Right lobe of liver (tissue), 4 donors: ENCODE measurements around the gene MAP1B.

ENCODE experiments used
- POLR2A ChIP-seq: fragments of 450-650 bp; IDR thresholded peaks from one replicate; pipeline ENCODE4 v1.6.1; 2017; ENCODE audit warnings: antibody characterized with exemption, mild to moderate bottlenecking
- TF ChIP-seq, protein P1 (sequence below), 4 donors: fragments of 200-600 bp in 3 of 4; fragments of 450-650 bp in 1 of 4; IDR thresholded peaks; one replicate each; pipeline versions ENCODE4 v1.5.1 to v1.8.0; 2016 to 2022; ENCODE audit warnings: antibody characterized with exemption in 4 of 4, mild to moderate bottlenecking in 2 of 4
- donor health status: DM: no; HTN: no; CAD: no.
- donor health status: DM: no; HTN: no; CAD: no.
- donor health status: DM: no; HTN: yes; CAD: no.

DNA sequence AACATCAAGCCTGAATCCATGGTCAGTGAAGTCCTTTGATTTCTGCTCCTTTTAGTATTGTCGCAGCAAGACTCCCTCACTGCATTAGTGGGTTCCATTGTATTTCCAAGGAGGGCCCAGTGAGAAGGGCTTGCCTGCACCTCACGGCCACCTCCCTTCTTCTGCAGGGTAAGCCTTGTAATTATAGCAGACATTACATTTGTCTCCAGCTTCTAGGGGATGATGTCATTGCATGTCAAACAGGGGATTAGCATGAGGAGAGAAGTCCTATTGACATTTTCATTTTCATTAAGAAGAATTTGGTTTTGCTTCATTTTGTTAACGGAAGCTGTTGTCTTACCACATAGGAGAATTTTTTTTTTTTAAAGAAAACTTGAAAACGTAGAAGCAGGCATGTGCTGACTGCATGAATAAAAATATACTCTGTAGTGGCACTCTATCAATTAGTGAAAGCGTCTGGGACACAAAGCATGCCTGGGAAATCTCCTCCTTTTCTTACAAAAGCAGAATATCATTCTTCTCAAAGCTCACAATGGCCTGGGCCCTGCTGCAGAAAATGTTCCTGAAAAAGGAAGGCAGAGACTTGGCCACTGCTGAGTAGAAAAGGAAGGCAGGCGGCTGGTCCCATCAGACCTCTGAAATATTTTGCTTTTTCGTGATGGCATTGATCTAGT lies 27.1 kb downstream of the MAP1B start:
- TF ChIP-seq, protein P1, sequence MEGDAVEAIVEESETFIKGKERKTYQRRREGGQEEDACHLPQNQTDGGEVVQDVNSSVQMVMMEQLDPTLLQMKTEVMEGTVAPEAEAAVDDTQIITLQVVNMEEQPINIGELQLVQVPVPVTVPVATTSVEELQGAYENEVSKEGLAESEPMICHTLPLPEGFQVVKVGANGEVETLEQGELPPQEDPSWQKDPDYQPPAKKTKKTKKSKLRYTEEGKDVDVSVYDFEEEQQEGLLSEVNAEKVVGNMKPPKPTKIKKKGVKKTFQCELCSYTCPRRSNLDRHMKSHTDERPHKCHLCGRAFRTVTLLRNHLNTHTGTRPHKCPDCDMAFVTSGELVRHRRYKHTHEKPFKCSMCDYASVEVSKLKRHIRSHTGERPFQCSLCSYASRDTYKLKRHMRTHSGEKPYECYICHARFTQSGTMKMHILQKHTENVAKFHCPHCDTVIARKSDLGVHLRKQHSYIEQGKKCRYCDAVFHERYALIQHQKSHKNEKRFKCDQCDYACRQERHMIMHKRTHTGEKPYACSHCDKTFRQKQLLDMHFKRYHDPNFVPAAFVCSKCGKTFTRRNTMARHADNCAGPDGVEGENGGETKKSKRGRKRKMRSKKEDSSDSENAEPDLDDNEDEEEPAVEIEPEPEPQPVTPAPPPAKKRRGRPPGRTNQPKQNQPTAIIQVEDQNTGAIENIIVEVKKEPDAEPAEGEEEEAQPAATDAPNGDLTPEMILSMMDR (IDR thresholded peaks at IDR 0.05): no peak
- TF ChIP-seq POLR2A: no peak
